H9 (cell line): ENCODE results near the gene RAB6A. TPM values are rescaled to one million over a fixed set of nuclear protein-coding genes. Genes with fewer than 3 reads are reported as not detected.

Source experiments
- DNase-seq: peaks from one replicate; pipeline ENCODE4 v3.0.0-alpha.2; 2017
- H2AFZ ChIP-seq: one replicate; pipeline ENCODE4 v1.6.1; 2013; ENCODE audit warnings: mild to moderate bottlenecking, low read length, control low read depth, moderate library complexity
- H2AK5ac ChIP-seq: 2 replicates; pipeline ENCODE4 v1.6.1; 2013; ENCODE audit warnings: low read length, control low read depth, mixed read lengths; ENCODE audit not compliant: insufficient read length
- H2BK120ac ChIP-seq: one replicate; pipeline ENCODE4 v1.6.1; 2013; ENCODE audit warnings: low read depth, mild to moderate bottlenecking, low read length, control low read depth, inconsistent platforms; ENCODE audit not compliant: poor library complexity, severe bottlenecking
- H2BK12ac ChIP-seq: 2 replicates; pipeline ENCODE4 v1.6.1; 2013; ENCODE audit warnings: low read length, control low read depth, mixed read lengths, low read depth; ENCODE audit not compliant: insufficient read length
- H2BK15ac ChIP-seq: 2 replicates; pipeline ENCODE4 v1.6.1; 2013; ENCODE audit warnings: low read depth, low read length, control low read depth
- H2BK20ac ChIP-seq: one replicate; pipeline ENCODE4 v1.6.1; 2013; ENCODE audit warnings: low read depth, mild to moderate bottlenecking, low read length, control low read depth, inconsistent platforms; ENCODE audit not compliant: poor library complexity, severe bottlenecking
- H2BK5ac ChIP-seq: 2 replicates; pipeline ENCODE4 v1.6.1; 2013; ENCODE audit warnings: low read length, control low read depth, mixed read lengths; ENCODE audit not compliant: insufficient read length
- H3K14ac ChIP-seq: 2 replicates; pipeline ENCODE4 v1.6.1; 2013; ENCODE audit warnings: low read length, control low read depth; ENCODE audit not compliant: insufficient read depth
- H3K18ac ChIP-seq: 2 replicates; pipeline ENCODE4 v1.6.1; 2013; ENCODE audit warnings: low read depth, mild to moderate bottlenecking, mixed read lengths, low read length, control low read depth; ENCODE audit not compliant: insufficient read length
- H3K23ac ChIP-seq: 2 replicates; pipeline ENCODE4 v1.6.1; 2013; ENCODE audit warnings: low read length, control low read depth, mixed read lengths, low read depth; ENCODE audit not compliant: insufficient read length
- H3K23me2 ChIP-seq: 2 replicates; pipeline ENCODE4 v1.6.1; 2013; ENCODE audit warnings: low read depth, mild to moderate bottlenecking, mixed read lengths, low read length, control low read depth; ENCODE audit not compliant: insufficient read length, poor library complexity, severe bottlenecking
- H3K27ac ChIP-seq: 2 replicates; pipeline ENCODE4 v1.5.1; 2013; ENCODE audit warnings: low read length, control low read depth, mixed read lengths, low read depth; ENCODE audit not compliant: insufficient read length
- H3K27me3 ChIP-seq: 2 replicates; pipeline ENCODE4 v1.6.1; 2013; ENCODE audit warnings: low read length, control low read depth, inconsistent platforms; ENCODE audit not compliant: insufficient read depth
- H3K4ac ChIP-seq: 2 replicates; pipeline ENCODE4 v1.6.1; 2013; ENCODE audit warnings: low read depth, mild to moderate bottlenecking, control low read depth, inconsistent platforms, low read length, moderate library complexity
- H3K4me1 ChIP-seq: 2 replicates; pipeline ENCODE4 v1.6.1; 2013; ENCODE audit warnings: low read length, control low read depth, inconsistent platforms; ENCODE audit not compliant: insufficient read depth
- H3K4me2 ChIP-seq: 2 replicates; pipeline ENCODE4 v1.6.1; 2013; ENCODE audit warnings: low read length, control low read depth, mixed read lengths; ENCODE audit not compliant: insufficient read length, insufficient read depth
- H3K56ac ChIP-seq: 2 replicates; pipeline ENCODE4 v1.6.1; 2013; ENCODE audit warnings: low read depth, mild to moderate bottlenecking, mixed read lengths, low read length, control low read depth; ENCODE audit not compliant: insufficient read length
- H3K79me1 ChIP-seq: 2 replicates; pipeline ENCODE4 v1.6.1; 2013; ENCODE audit warnings: low read depth, mild to moderate bottlenecking, moderate library complexity, low read length, control low read depth, inconsistent platforms; ENCODE audit not compliant: insufficient read depth, poor library complexity, severe bottlenecking
- H3K79me2 ChIP-seq: 2 replicates; pipeline ENCODE4 v1.6.1; 2013; ENCODE audit warnings: low read length, control low read depth, inconsistent platforms; ENCODE audit not compliant: insufficient read depth
- H3K9ac ChIP-seq: 2 replicates; pipeline ENCODE4 v1.6.1; 2013; ENCODE audit warnings: low read length, control low read depth, mixed read lengths; ENCODE audit not compliant: insufficient read length; ENCODE audit errors: extremely low read depth
- H3K9me3 ChIP-seq: one replicate; pipeline ENCODE4 v1.6.1; 2013; ENCODE audit warnings: low read depth, low read length, inconsistent platforms; ENCODE audit not compliant: control insufficient read depth
- H3T11ph ChIP-seq: one replicate; pipeline ENCODE4 v1.6.1; 2013; ENCODE audit warnings: mild to moderate bottlenecking, low read length, control low read depth, inconsistent platforms
- H4K20me1 ChIP-seq: one replicate; pipeline ENCODE4 v1.6.1; 2013; ENCODE audit not compliant: control insufficient read depth, insufficient read length, insufficient read depth
- H4K5ac ChIP-seq: 2 replicates; pipeline ENCODE4 v1.6.1; 2013; ENCODE audit warnings: low read depth, mild to moderate bottlenecking, mixed read lengths, low read length, control low read depth; ENCODE audit not compliant: insufficient read length
- H4K8ac ChIP-seq: replicated peaks from 2 replicates; pipeline ENCODE4 v1.6.1; 2013; ENCODE audit warnings: low read length, control low read depth, mixed read lengths, low read depth; ENCODE audit not compliant: insufficient read length
- H4K91ac ChIP-seq: 2 replicates; pipeline ENCODE4 v1.6.1; 2013; ENCODE audit warnings: low read depth, mild to moderate bottlenecking, moderate library complexity, mixed read lengths, low read length, control low read depth; ENCODE audit not compliant: insufficient read length
- H3K27ac Mint-ChIP-seq, 3 experiments: 2 replicates in 2 of 3; 3 replicates in 1 of 3; pipeline ENCODE4 v1.8.0; 2020 to 2021; ENCODE audit warnings: mixed read lengths in 3 of 3, mild to moderate bottlenecking in 1 of 3, moderate library complexity in 1 of 3
- H3K27me3 Mint-ChIP-seq: 2 replicates; pipeline ENCODE4 v1.8.0; 2021; ENCODE audit warnings: low read depth, mild to moderate bottlenecking, moderate library complexity, mixed read lengths
- H3K36me3 Mint-ChIP-seq, 3 experiments: 2 replicates in 2 of 3; 3 replicates in 1 of 3; pipeline ENCODE4 v1.8.0; 2020 to 2021; ENCODE audit warnings: low read depth in 3 of 3, mixed read lengths in 3 of 3; ENCODE audit not compliant: insufficient read depth in 1 of 3
- H3K4me1 Mint-ChIP-seq, 2 experiments: 2 replicates each; pipeline ENCODE4 v1.8.0; 2020; ENCODE audit warnings: mixed read lengths in 2 of 2
- H3K4me3 Mint-ChIP-seq, 2 experiments: 2 replicates in 1 of 2; 3 replicates in 1 of 2; pipeline ENCODE4 v1.8.0; 2020 to 2021; ENCODE audit warnings: mild to moderate bottlenecking in 2 of 2, mixed read lengths in 2 of 2, moderate library complexity in 1 of 2
- H3K9me3 Mint-ChIP-seq, 2 experiments: 2 replicates in 1 of 2; 3 replicates in 1 of 2; pipeline ENCODE4 v1.8.0; 2020; ENCODE audit warnings: mild to moderate bottlenecking in 2 of 2, mixed read lengths in 2 of 2, moderate library complexity in 1 of 2
- CTCF ChIP-seq: fragments of 200-600 bp; sonication (generic); conservative IDR thresholded peaks from 3 replicates; pipeline ENCODE4 v1.8.0; 2021; ENCODE audit warnings: antibody characterized with exemption, mild to moderate bottlenecking
- total RNA-seq: library from RNA; stranded (reverse); gene quantifications from 2 replicates; pipeline ENCODE4 v1.2.1, GENCODE V29; 2021

Gene RAB6A
- total RNA-seq, 1 experiment from 2014 or later = 72.8 TPM

GRCh38 chr11:73762732-73763131, 1.9 kb upstream of the RAB6A start:
- Histone ChIP-seq H3K4me2 (no peak overlapping the region), H2BK15ac (no peak overlapping the region), H3K18ac (no peak overlapping the region), H3K79me1 (peaks cover 4% of the 10 kb centered on the region), H3K27ac (no peak overlapping the region), H3K4ac (no peak overlapping the region), H4K20me1 (no peaks in the 10 kb centered on the region), H3K9ac (no peak overlapping the region), H2BK5ac (no peak overlapping the region), H2AFZ (no peak overlapping the region), H2BK20ac (no peak overlapping the region), H2BK12ac (no peak overlapping the region), H4K91ac (no peak overlapping the region), H4K8ac (no peak overlapping the region), H3T11ph (no peak overlapping the region), H4K5ac (no peak overlapping the region), H3K14ac (no peak overlapping the region), H3K23ac (no peak overlapping the region), H3K27me3 (no peaks in the 10 kb centered on the region), H3K23me2 (peaks cover 4% of the 10 kb centered on the region), H3K9me3 (no peaks in the 10 kb centered on the region), H3K56ac (no peak overlapping the region), H3K79me2 (peaks cover 12% of the 10 kb centered on the region; the same call in 1 of the 2 replicates), H2BK120ac (no peak overlapping the region), H2AK5ac (no peak overlapping the region), H3K4me1 (no peaks in the 10 kb centered on the region)
- Mint-ChIP-seq H3K4me1 (peaks cover 23 to 28% of the 10 kb centered on the region in 2 experiments), H3K27me3 (peaks cover 4% of the 10 kb centered on the region; the same call in 1 of the 2 replicates), H3K9me3 (no peaks in the 10 kb centered on the region; a peak in 1 of 5 replicates), H3K27ac (no peak overlapping the region; a peak in 1 of 7 replicates), H3K4me3 (no peak overlapping the region; a peak in 1 of 5 replicates), H3K36me3 (peaks cover 0 to 4% (median under 1%) of the 10 kb centered on the region in 3 experiments; a peak in 2 of 7 replicates)
- no peak for TF ChIP-seq CTCF
- DNase-seq = no peak
